Inferior parietal cortex (tissue), 1 donor: Measurements from ENCODE around the gene NHERF2.

Experiments
- DNase-seq: peaks from one replicate; pipeline ENCODE4 v3.0.0-alpha.2; 2016; ENCODE audit errors: extremely low spot score

The NHERF2 gene

GRCh38 chr16:2082983-2083364, 56.3 kb downstream of the NHERF2 start:
- no peak for DNase-seq

GRCh38 chr16:2083409-2083808, 56.7 kb downstream of the NHERF2 start:
- DNase-seq: no peak

GRCh38 chr16:2083876-2084780, 57.4 kb downstream of the NHERF2 start:
- no peak for DNase-seq

GRCh38 chr16:2084895-2085625, 58.4 kb downstream of the NHERF2 start:
- no peak for DNase-seq

GRCh38 chr16:2085669-2086068, 59.0 kb downstream of the NHERF2 start:
- no peak for DNase-seq

- DNase-seq: no peak
Observed at GRCh38 chr16:2086106-2086742, 59.5 kb downstream of the NHERF2 start.

- no peak for DNase-seq
Observed at GRCh38 chr16:2086812-2087747, 60.4 kb downstream of the NHERF2 start.

- no peak for DNase-seq
Observed at GRCh38 chr16:2087748-2088631, 61.3 kb downstream of the NHERF2 start.
